Jurkat, Clone E6-1 (cell line): ENCODE results near the gene CNEP1R1. TPM values are rescaled to one million over a fixed set of nuclear protein-coding genes. Genes with fewer than 3 reads are reported as not detected.
A peak's percentile ranks its signal among the peaks of the same experiment; 100 is the strongest.

Experiments
- DNase-seq: peaks from one replicate; pipeline ENCODE4 v3.0.0-alpha.2; 2011; ENCODE audit warnings: low read depth, low spot score
- H3K4me3 ChIP-seq: 2 replicates; pipeline ENCODE4 v1.5.1; 2011; ENCODE audit warnings: mild to moderate bottlenecking, low read length, control low read depth, moderate library complexity
- polyA plus RNA-seq: library from polyadenylated mRNA; unstranded; fragments of >200 nt; gene quantifications from one replicate; pipeline ENCODE4 v1.2.1, GENCODE V29; 2012; ENCODE audit warnings: missing spikeins; ENCODE audit not compliant: insufficient read length, insufficient read depth

The CNEP1R1 gene
- polyA plus RNA-seq = 15.0 TPM

GRCh38 chr16:50024684-50025536 lies at the start of gene CNEP1R1:
TSS of gene CNEP1R1 (plus strand) at chr16:50025225. CDS start at chr16:50025316, 91 bp downstream.
- peak within 1 kb of the TSS; percentile 91 for H3K4me3 ChIP-seq
- peak; percentile 94 for DNase-seq

GRCh38 chr16:49977427-49977826 lies 47.6 kb upstream of the CNEP1R1 start:
- DNase-seq = no peak
- H3K4me3 ChIP-seq = no peak overlapping the region

- DNase-seq = no peak
- H3K4me3 ChIP-seq = no peak overlapping the region
These were observed 46.3 kb upstream of the CNEP1R1 start for GRCh38 chr16:49978569-49979326.

DNA sequence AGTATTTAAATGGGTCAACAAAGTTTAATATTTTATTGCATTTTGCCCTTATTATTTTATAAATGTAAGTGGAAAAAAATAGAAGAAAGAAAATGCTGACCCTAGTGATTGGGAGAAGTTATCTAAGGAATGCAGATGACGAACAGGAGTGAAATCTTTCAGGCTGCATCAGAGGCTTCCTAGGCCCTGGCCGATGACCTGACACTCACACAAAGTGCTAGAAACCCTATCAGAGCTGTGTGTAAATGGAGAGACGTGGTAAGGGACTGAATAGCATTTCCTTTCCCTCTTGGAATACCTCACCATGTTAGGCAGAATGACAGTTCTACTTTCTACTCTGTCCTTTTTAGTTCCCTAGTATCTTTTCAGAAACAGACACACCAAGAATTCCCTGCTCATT lies 44.9 kb upstream of the CNEP1R1 start:
- no peak for DNase-seq

GRCh38 chr16:49986351-49987124 lies 38.5 kb upstream of the CNEP1R1 start:
- no peak for DNase-seq

More for the DNA sequence above, 44.9 kb upstream of the CNEP1R1 start:
- no peak overlapping the region for H3K4me3 ChIP-seq

DNA sequence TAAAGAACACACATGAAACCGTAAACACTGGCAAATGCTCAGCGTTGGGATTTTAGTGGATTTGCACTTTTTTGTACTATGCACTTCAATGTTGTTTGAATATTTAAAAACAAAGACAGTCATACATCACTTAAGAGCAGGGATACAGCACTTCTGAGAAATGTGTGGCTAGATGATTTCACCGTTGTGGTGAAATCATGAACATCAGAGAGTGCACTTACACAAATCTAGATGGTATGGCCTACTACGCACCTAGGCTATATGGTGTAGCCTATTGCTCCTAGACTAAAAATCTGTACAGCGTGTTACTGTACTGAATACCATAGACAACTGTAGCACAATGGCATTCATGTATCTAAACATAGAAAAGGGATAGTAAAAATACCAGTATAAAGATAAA lies 37.6 kb upstream of the CNEP1R1 start:
- no peak overlapping the region for H3K4me3 ChIP-seq
- no peak for DNase-seq

More at GRCh38 chr16:49986351-49987124, 38.5 kb upstream of the CNEP1R1 start:
- H3K4me3 ChIP-seq = no peak overlapping the region

GRCh38 chr16:49992825-49993224 lies 32.2 kb upstream of the CNEP1R1 start:
- H3K4me3 ChIP-seq = no peak overlapping the region
- no peak for DNase-seq

DNA sequence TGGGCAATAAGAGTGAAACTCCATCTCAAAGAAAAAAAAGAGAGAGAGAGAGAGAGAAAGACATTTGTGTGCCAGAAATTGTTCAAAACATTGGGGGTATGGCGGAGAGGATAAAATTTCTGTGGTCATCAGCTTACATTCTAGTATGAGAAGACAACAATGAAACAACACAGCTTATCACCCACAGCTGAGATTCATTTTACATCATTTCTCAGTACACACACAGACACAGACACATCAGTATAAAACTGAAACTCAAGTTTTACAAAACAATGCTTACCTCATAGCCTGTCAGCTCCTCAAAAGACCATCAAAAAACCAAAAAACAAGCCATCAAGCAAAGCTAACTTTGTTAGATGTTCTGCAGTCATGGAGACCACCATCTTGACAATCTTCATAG lies 31.4 kb upstream of the CNEP1R1 start:
- H3K4me3 ChIP-seq = no peak overlapping the region
- DNase-seq = no peak

DNA sequence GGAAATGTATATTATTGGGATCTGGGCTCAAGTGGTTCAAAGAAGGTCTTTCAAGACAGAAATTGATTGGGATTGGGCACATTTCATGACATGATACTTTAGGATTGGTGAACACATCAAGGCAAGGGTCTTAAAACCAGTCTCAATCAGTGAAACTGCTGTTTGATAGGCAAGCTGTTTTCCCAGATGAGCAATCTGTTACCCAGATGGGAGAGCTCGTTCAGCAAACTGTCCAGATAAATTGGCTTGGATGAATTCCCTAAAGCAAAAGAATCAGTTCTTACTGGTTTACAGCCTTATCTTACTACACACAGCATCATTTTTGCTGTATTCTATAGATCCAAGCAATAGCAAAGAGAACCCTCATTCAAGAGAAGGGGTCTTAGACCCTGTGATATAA lies 31.0 kb upstream of the CNEP1R1 start:
- H3K4me3 ChIP-seq = no peak overlapping the region
- DNase-seq = no peak

- H3K4me3 ChIP-seq = no peak overlapping the region
- no peak for DNase-seq
These were observed 29.3 kb upstream of the CNEP1R1 start for GRCh38 chr16:49995720-49996119.

GRCh38 chr16:49997721-49998251 lies 27.2 kb upstream of the CNEP1R1 start:
- H3K4me3 ChIP-seq = no peak overlapping the region
- DNase-seq = no peak

GRCh38 chr16:49998991-49999390 lies 26.0 kb upstream of the CNEP1R1 start:
- no peak for DNase-seq
- H3K4me3 ChIP-seq = no peak overlapping the region

- no peak for DNase-seq
- no peak overlapping the region for H3K4me3 ChIP-seq
These were observed 23.9 kb upstream of the CNEP1R1 start for GRCh38 chr16:50001144-50001543.

- H3K4me3 ChIP-seq = no peak overlapping the region
- no peak for DNase-seq
These were observed 22.8 kb upstream of the CNEP1R1 start for GRCh38 chr16:50002190-50002589.

GRCh38 chr16:50004239-50004638 lies 20.8 kb upstream of the CNEP1R1 start:
- H3K4me3 ChIP-seq = no peak overlapping the region
- no peak for DNase-seq

DNA sequence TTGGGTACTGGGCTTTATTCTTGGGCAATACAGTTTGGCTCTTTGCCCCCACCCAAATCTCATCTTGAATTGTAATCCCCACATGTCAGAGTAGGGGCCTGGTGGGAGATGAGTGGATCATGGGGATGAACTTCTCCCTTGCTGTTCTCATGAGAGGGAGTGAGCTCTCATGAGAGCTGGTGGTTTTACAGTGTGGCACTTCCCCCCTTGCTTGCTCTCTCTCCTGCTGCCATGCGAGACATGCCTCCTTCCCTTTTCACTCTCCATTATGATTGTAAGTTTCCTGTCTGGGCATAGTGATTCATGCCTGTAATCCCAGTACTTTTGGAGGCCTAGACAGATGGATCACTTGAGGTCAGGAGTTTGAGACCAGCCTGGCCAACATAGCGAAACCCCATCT lies 18.1 kb upstream of the CNEP1R1 start:
- H3K4me3 ChIP-seq = no peak overlapping the region
- DNase-seq = no peak

GRCh38 chr16:50007744-50008143 lies 17.3 kb upstream of the CNEP1R1 start:
- no peak overlapping the region for H3K4me3 ChIP-seq
- no peak for DNase-seq

DNA sequence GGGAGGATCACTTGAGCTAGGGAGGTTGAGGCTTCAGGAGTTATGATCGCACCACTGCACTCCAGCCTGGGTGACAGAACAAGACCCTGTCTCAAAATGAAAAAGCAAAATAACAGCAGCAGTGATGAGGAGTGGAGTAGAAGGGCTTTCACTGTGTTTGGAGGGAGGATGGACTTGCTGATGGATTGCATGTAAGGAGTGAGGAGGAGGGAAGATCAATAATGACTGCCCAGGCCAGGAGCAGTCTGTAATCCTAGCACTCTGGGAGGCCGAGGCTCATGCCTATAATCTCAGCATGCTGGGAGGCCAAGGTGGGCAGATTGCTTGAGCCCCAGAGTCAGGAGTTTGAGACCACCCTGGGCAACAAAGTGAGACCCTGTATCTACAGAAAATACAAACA lies 14.8 kb upstream of the CNEP1R1 start:
- no peak overlapping the region for H3K4me3 ChIP-seq
- no peak for DNase-seq

GRCh38 chr16:50011707-50012106 lies 13.3 kb upstream of the CNEP1R1 start:
- peak; percentile 33 for DNase-seq
- no peak overlapping the region for H3K4me3 ChIP-seq
